H9 (cell line): Measurements from ENCODE around the gene ERI3. TPM values are rescaled to one million over a fixed set of nuclear protein-coding genes. Genes with fewer than 3 reads are reported as not detected.

ENCODE experiments used
- DNase-seq: peaks from one replicate; pipeline ENCODE4 v3.0.0-alpha.2; 2017
- H2AFZ ChIP-seq: one replicate; pipeline ENCODE4 v1.6.1; 2013; ENCODE audit warnings: mild to moderate bottlenecking, low read length, control low read depth, moderate library complexity
- H2AK5ac ChIP-seq: 2 replicates; pipeline ENCODE4 v1.6.1; 2013; ENCODE audit warnings: low read length, control low read depth, mixed read lengths; ENCODE audit not compliant: insufficient read length
- H2BK120ac ChIP-seq: one replicate; pipeline ENCODE4 v1.6.1; 2013; ENCODE audit warnings: low read depth, mild to moderate bottlenecking, low read length, control low read depth, inconsistent platforms; ENCODE audit not compliant: poor library complexity, severe bottlenecking
- H2BK12ac ChIP-seq: 2 replicates; pipeline ENCODE4 v1.6.1; 2013; ENCODE audit warnings: low read length, control low read depth, mixed read lengths, low read depth; ENCODE audit not compliant: insufficient read length
- H2BK15ac ChIP-seq: 2 replicates; pipeline ENCODE4 v1.6.1; 2013; ENCODE audit warnings: low read depth, low read length, control low read depth
- H2BK20ac ChIP-seq: one replicate; pipeline ENCODE4 v1.6.1; 2013; ENCODE audit warnings: low read depth, mild to moderate bottlenecking, low read length, control low read depth, inconsistent platforms; ENCODE audit not compliant: poor library complexity, severe bottlenecking
- H2BK5ac ChIP-seq: 2 replicates; pipeline ENCODE4 v1.6.1; 2013; ENCODE audit warnings: low read length, control low read depth, mixed read lengths; ENCODE audit not compliant: insufficient read length
- H3K14ac ChIP-seq: 2 replicates; pipeline ENCODE4 v1.6.1; 2013; ENCODE audit warnings: low read length, control low read depth; ENCODE audit not compliant: insufficient read depth
- H3K18ac ChIP-seq: 2 replicates; pipeline ENCODE4 v1.6.1; 2013; ENCODE audit warnings: low read depth, mild to moderate bottlenecking, mixed read lengths, low read length, control low read depth; ENCODE audit not compliant: insufficient read length
- H3K23ac ChIP-seq: 2 replicates; pipeline ENCODE4 v1.6.1; 2013; ENCODE audit warnings: low read length, control low read depth, mixed read lengths, low read depth; ENCODE audit not compliant: insufficient read length
- H3K23me2 ChIP-seq: 2 replicates; pipeline ENCODE4 v1.6.1; 2013; ENCODE audit warnings: low read depth, mild to moderate bottlenecking, mixed read lengths, low read length, control low read depth; ENCODE audit not compliant: insufficient read length, poor library complexity, severe bottlenecking
- H3K27ac ChIP-seq: 2 replicates; pipeline ENCODE4 v1.5.1; 2013; ENCODE audit warnings: low read length, control low read depth, mixed read lengths, low read depth; ENCODE audit not compliant: insufficient read length
- H3K27me3 ChIP-seq: 2 replicates; pipeline ENCODE4 v1.6.1; 2013; ENCODE audit warnings: low read length, control low read depth, inconsistent platforms; ENCODE audit not compliant: insufficient read depth
- H3K4ac ChIP-seq: 2 replicates; pipeline ENCODE4 v1.6.1; 2013; ENCODE audit warnings: low read depth, mild to moderate bottlenecking, control low read depth, inconsistent platforms, low read length, moderate library complexity
- H3K4me1 ChIP-seq: 2 replicates; pipeline ENCODE4 v1.6.1; 2013; ENCODE audit warnings: low read length, control low read depth, inconsistent platforms; ENCODE audit not compliant: insufficient read depth
- H3K4me2 ChIP-seq: 2 replicates; pipeline ENCODE4 v1.6.1; 2013; ENCODE audit warnings: low read length, control low read depth, mixed read lengths; ENCODE audit not compliant: insufficient read length, insufficient read depth
- H3K56ac ChIP-seq: 2 replicates; pipeline ENCODE4 v1.6.1; 2013; ENCODE audit warnings: low read depth, mild to moderate bottlenecking, mixed read lengths, low read length, control low read depth; ENCODE audit not compliant: insufficient read length
- H3K79me1 ChIP-seq: 2 replicates; pipeline ENCODE4 v1.6.1; 2013; ENCODE audit warnings: low read depth, mild to moderate bottlenecking, moderate library complexity, low read length, control low read depth, inconsistent platforms; ENCODE audit not compliant: insufficient read depth, poor library complexity, severe bottlenecking
- H3K79me2 ChIP-seq: 2 replicates; pipeline ENCODE4 v1.6.1; 2013; ENCODE audit warnings: low read length, control low read depth, inconsistent platforms; ENCODE audit not compliant: insufficient read depth
- H3K9ac ChIP-seq: 2 replicates; pipeline ENCODE4 v1.6.1; 2013; ENCODE audit warnings: low read length, control low read depth, mixed read lengths; ENCODE audit not compliant: insufficient read length; ENCODE audit errors: extremely low read depth
- H3K9me3 ChIP-seq: one replicate; pipeline ENCODE4 v1.6.1; 2013; ENCODE audit warnings: low read depth, low read length, inconsistent platforms; ENCODE audit not compliant: control insufficient read depth
- H3T11ph ChIP-seq: one replicate; pipeline ENCODE4 v1.6.1; 2013; ENCODE audit warnings: mild to moderate bottlenecking, low read length, control low read depth, inconsistent platforms
- H4K20me1 ChIP-seq: one replicate; pipeline ENCODE4 v1.6.1; 2013; ENCODE audit not compliant: control insufficient read depth, insufficient read length, insufficient read depth
- H4K5ac ChIP-seq: 2 replicates; pipeline ENCODE4 v1.6.1; 2013; ENCODE audit warnings: low read depth, mild to moderate bottlenecking, mixed read lengths, low read length, control low read depth; ENCODE audit not compliant: insufficient read length
- H4K8ac ChIP-seq: replicated peaks from 2 replicates; pipeline ENCODE4 v1.6.1; 2013; ENCODE audit warnings: low read length, control low read depth, mixed read lengths, low read depth; ENCODE audit not compliant: insufficient read length
- H4K91ac ChIP-seq: 2 replicates; pipeline ENCODE4 v1.6.1; 2013; ENCODE audit warnings: low read depth, mild to moderate bottlenecking, moderate library complexity, mixed read lengths, low read length, control low read depth; ENCODE audit not compliant: insufficient read length
- H3K27ac Mint-ChIP-seq, 3 experiments: 2 replicates in 2 of 3; 3 replicates in 1 of 3; pipeline ENCODE4 v1.8.0; 2020 to 2021; ENCODE audit warnings: mixed read lengths in 3 of 3, mild to moderate bottlenecking in 1 of 3, moderate library complexity in 1 of 3
- H3K27me3 Mint-ChIP-seq: 2 replicates; pipeline ENCODE4 v1.8.0; 2021; ENCODE audit warnings: low read depth, mild to moderate bottlenecking, moderate library complexity, mixed read lengths
- H3K36me3 Mint-ChIP-seq, 3 experiments: 2 replicates in 2 of 3; 3 replicates in 1 of 3; pipeline ENCODE4 v1.8.0; 2020 to 2021; ENCODE audit warnings: low read depth in 3 of 3, mixed read lengths in 3 of 3; ENCODE audit not compliant: insufficient read depth in 1 of 3
- H3K4me1 Mint-ChIP-seq, 2 experiments: 2 replicates each; pipeline ENCODE4 v1.8.0; 2020; ENCODE audit warnings: mixed read lengths in 2 of 2
- H3K4me3 Mint-ChIP-seq, 2 experiments: 2 replicates in 1 of 2; 3 replicates in 1 of 2; pipeline ENCODE4 v1.8.0; 2020 to 2021; ENCODE audit warnings: mild to moderate bottlenecking in 2 of 2, mixed read lengths in 2 of 2, moderate library complexity in 1 of 2
- H3K9me3 Mint-ChIP-seq, 2 experiments: 2 replicates in 1 of 2; 3 replicates in 1 of 2; pipeline ENCODE4 v1.8.0; 2020; ENCODE audit warnings: mild to moderate bottlenecking in 2 of 2, mixed read lengths in 2 of 2, moderate library complexity in 1 of 2
- WGBS: extraction: QIAGEN DNeasy Blood & Tissue Kit; methylation state at CpG from one replicate; pipeline ENCODE4 v1.1.7; 2013; ENCODE audit warnings: missing lambda C conversion rate, low lambda C conversion rate, mixed read lengths; ENCODE audit not compliant: insufficient read length; ENCODE audit errors: extremely low coverage; 5-methylcytosine and 5-hydroxymethylcytosine counted together
- total RNA-seq: library from RNA; stranded (reverse); gene quantifications from 2 replicates; pipeline ENCODE4 v1.2.1, GENCODE V29; 2021
- TF ChIP-seq, protein P1 (sequence below): fragments of 200-600 bp; sonication (generic); conservative IDR thresholded peaks from 3 replicates; pipeline ENCODE4 v1.8.0; 2021; ENCODE audit warnings: antibody characterized with exemption, mild to moderate bottlenecking

Gene ERI3
- total RNA-seq, 1 experiment from 2014 or later, result 61.6 TPM

DNA sequence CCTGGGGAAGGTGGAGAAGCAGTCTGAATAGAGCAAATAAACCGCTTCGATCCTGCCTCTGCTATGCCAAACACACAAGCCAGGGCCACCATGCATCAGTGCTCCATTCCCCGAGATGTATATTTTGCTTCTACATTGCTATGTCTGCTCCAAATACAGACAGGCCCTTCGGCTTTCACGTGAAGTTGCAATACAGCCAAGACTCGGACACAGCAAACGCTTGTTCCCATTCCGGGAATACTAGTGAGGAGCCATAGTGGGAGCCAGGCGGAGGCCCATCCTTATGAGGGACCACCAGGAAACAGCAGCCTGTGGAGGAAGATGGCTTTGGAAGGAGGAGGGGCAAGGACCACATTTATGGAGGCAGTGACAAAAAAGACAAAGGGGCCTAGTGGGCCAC lies 22.6 kb downstream of the ERI3 start:
- no peak overlapping the region for H3K27ac Mint-ChIP-seq
- no peak overlapping the region for H3K4me3 Mint-ChIP-seq
- Histone ChIP-seq H3K4me1 (peaks cover 13% of the 10 kb centered on the region), H3K9ac (no peak overlapping the region), H3K4ac (no peak overlapping the region), H3K14ac (no peak overlapping the region), H3K27ac (no peak overlapping the region), H4K8ac (no peak overlapping the region), H2BK15ac (no peak overlapping the region), H2BK5ac (no peak overlapping the region), H4K91ac (no peak overlapping the region), H4K20me1 (no peaks in the 10 kb centered on the region), H3K79me2 (no peaks in the 10 kb centered on the region), H3K56ac (no peak overlapping the region), H3T11ph (no peak overlapping the region), H3K4me2 (no peak overlapping the region), H4K5ac (no peak overlapping the region), H2BK20ac (no peak overlapping the region), H3K9me3 (no peaks in the 10 kb centered on the region), H2AK5ac (no peak overlapping the region), H3K18ac (no peak overlapping the region), H3K23me2 (no peaks in the 10 kb centered on the region), H2BK120ac (no peak overlapping the region), H3K27me3 (no peaks in the 10 kb centered on the region), H3K23ac (no peak overlapping the region), H2BK12ac (no peak overlapping the region), H2AFZ (no peak overlapping the region), H3K79me1 (no peaks in the 10 kb centered on the region)
- no peaks in the 10 kb centered on the region for H3K27me3 Mint-ChIP-seq
- TF ChIP-seq, protein P1, sequence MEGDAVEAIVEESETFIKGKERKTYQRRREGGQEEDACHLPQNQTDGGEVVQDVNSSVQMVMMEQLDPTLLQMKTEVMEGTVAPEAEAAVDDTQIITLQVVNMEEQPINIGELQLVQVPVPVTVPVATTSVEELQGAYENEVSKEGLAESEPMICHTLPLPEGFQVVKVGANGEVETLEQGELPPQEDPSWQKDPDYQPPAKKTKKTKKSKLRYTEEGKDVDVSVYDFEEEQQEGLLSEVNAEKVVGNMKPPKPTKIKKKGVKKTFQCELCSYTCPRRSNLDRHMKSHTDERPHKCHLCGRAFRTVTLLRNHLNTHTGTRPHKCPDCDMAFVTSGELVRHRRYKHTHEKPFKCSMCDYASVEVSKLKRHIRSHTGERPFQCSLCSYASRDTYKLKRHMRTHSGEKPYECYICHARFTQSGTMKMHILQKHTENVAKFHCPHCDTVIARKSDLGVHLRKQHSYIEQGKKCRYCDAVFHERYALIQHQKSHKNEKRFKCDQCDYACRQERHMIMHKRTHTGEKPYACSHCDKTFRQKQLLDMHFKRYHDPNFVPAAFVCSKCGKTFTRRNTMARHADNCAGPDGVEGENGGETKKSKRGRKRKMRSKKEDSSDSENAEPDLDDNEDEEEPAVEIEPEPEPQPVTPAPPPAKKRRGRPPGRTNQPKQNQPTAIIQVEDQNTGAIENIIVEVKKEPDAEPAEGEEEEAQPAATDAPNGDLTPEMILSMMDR, result no peak
- H3K4me1 Mint-ChIP-seq, result peaks cover 27 to 34% of the 10 kb centered on the region in 2 experiments
- DNase-seq, result no peak
- WGBS, result no CpG with 5 or more reads among the region's 9 CpGs
- H3K36me3 Mint-ChIP-seq, result peaks cover 5 to 39% (median 29%) of the 10 kb centered on the region in 3 experiments; a peak in 6 of 7 replicates
- H3K9me3 Mint-ChIP-seq, result no peaks in the 10 kb centered on the region
